Measurements from ENCODE around the gene ING5. TPM values are rescaled to one million over a fixed set of nuclear protein-coding genes. Genes with fewer than 3 reads are reported as not detected.

Gene ING5
- total RNA-seq, 1 donor from 2014 or later: 48.8 TPM

DNA sequence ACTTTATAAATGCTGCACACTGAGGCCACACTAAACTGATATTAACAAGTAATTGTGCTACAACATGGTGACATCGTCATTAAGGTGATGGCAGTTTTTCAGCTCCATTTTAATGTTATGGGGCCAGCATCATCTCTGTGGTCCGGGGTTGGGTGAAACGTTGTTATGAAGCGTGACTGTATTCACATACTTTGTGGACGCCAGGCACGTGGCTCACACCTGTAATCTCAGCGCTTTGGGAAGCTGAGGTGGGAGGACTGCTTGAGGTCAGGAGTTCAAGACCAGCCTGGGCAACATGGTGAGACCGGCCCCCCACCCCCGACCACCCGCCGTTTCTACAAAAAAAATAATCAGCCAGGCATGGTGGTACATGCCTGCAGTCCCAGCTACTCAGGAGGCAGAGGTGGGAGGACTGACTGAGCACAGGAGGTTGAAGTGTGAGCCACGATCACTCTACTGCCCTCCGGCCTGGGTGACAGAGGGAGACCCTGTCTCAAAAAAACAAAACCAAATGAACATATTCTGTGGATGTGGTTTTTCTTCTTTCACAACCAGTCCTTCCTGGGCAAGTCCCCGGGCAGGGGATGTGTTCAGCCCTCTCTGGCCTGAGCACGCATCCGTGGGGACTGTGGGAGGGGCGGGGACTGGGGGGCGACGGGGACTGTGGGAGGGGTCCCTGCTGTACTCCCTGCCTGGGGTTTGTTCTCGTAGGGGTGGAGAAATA, 61.9 kb downstream of the ING5 start:
- Mint-ChIP-seq H3K9me3 (no peaks in the 10 kb centered on the region), H3K27ac (peak overlapping the region; percentile 95), H3K4me3 (no peak overlapping the region), H3K4me1 (ENCODE audit: unreplicated experiment) (peaks cover 29% of the 10 kb centered on the region), H3K36me3 (peaks cover 17% of the 10 kb centered on the region), H3K27me3 (no peaks in the 10 kb centered on the region)
- DNase-seq (ENCODE audit: extremely low spot score, unreplicated experiment): no peak
- TF ChIP-seq CTCF (conservative IDR thresholded peaks at IDR 0.05): no peak

DNA sequence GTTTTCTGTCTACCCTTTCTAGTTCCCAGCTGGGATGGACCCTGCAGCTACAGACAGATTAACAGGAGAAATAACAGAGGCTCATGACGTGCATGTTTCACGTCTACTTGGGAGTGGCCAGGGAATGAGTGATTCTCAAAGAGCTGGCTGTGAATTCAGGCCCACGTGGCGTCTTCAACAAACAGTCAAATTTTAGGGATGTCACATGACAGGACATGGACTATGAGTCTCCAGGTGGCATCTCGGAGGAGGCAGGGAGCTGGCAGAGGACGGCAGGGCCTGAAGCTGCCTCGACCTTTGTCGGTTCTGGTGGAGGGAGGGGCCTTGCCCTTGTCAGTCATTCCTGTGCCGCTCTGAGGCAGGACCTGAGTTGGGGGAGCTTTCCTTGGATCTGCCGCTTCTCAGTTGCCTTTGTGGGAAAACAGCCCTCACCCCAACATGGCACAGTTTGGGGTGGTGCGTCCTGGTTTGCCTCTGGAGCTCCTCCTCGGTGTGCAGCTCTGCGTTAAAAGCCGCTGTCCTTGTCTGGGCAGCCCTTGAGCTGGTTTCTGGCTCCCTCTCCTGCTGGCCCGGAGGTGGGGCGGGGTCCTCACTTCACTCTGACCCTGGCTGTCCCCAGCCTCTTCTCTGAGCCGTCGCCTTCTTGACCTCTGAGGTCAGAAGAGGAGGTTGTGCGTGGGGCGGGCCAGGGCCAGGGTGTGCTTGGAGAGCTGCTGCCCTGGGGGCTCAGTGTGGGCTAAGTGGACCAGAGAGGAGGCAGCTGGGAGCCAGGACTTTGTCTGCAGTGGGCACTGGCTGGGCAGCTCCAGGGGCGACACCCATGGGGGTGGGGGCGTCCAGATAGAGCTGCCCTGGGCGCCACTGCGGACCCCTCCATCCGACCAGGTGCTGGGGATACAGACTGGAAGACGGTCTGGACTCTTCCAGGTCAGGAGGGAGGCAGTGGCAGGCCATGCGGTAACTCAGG, 62.7 kb downstream of the ING5 start:
- DNase-seq (ENCODE audit: extremely low spot score, unreplicated experiment): peak; percentile 66
- Mint-ChIP-seq H3K4me1 (ENCODE audit: unreplicated experiment) (peaks cover 21% of the 10 kb centered on the region), H3K27ac (peak overlapping the region; percentile 95), H3K9me3 (no peaks in the 10 kb centered on the region), H3K27me3 (no peaks in the 10 kb centered on the region), H3K4me3 (peak overlapping the region; percentile 65), H3K36me3 (peaks cover 13% of the 10 kb centered on the region)
- TF ChIP-seq CTCF (conservative IDR thresholded peaks at IDR 0.05): no peak

- peak; percentile 68 for DNase-seq (ENCODE audit: extremely low spot score, unreplicated experiment)
- no peak overlapping the region for H3K4me3 Mint-ChIP-seq
- no peaks in the 10 kb centered on the region for H3K9me3 Mint-ChIP-seq
- H3K27ac Mint-ChIP-seq: no peak overlapping the region
- peaks cover 24% of the 10 kb centered on the region for H3K4me1 Mint-ChIP-seq (ENCODE audit: unreplicated experiment)
- no peaks in the 10 kb centered on the region for H3K27me3 Mint-ChIP-seq
- no peak for TF ChIP-seq CTCF (conservative IDR thresholded peaks at IDR 0.05)
- peaks cover 2% of the 10 kb centered on the region for H3K36me3 Mint-ChIP-seq
Observed at GRCh38 chr2:241767464-241768250, 65.8 kb downstream of the ING5 start.

DNA sequence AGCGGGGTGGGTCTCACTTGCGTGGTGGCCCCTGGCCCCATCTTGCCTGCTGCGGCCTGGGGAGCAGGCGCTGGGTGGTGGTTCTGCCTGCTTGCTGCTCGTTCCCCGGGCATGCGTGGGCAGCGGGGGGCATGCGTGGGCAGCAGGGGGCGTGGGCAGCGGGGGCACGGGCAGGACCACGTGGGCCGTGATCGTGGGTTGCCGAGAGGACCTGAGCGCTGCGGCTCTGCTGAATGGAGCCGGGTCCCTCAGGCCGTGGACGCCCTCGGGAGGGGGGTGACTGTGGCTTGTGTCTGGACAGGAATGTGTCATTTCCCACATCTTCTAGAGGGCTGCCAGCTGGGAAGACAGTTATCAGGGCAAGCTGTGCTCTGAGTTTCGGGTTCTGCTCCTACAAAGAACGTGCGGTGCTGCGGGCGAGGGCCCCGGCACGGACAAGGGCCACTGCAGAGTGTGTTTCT, 66.4 kb downstream of the ING5 start:
- Mint-ChIP-seq H3K9me3 (no peaks in the 10 kb centered on the region), H3K27ac (no peak overlapping the region), H3K4me1 (ENCODE audit: unreplicated experiment) (peaks cover 26% of the 10 kb centered on the region), H3K27me3 (no peaks in the 10 kb centered on the region), H3K36me3 (no peaks in the 10 kb centered on the region), H3K4me3 (no peak overlapping the region)
- DNase-seq (ENCODE audit: extremely low spot score, unreplicated experiment): peak; percentile 64
- TF ChIP-seq CTCF (conservative IDR thresholded peaks at IDR 0.05): no peak

GRCh38 chr2:241768850-241769249, 67.0 kb downstream of the ING5 start:
- DNase-seq (ENCODE audit: extremely low spot score, unreplicated experiment): no peak
- H3K36me3 Mint-ChIP-seq: no peaks in the 10 kb centered on the region
- peaks cover 22% of the 10 kb centered on the region for H3K4me1 Mint-ChIP-seq (ENCODE audit: unreplicated experiment)
- H3K4me3 Mint-ChIP-seq: no peak overlapping the region
- no peaks in the 10 kb centered on the region for H3K27me3 Mint-ChIP-seq
- no peak for TF ChIP-seq CTCF (conservative IDR thresholded peaks at IDR 0.05)
- no peak overlapping the region for H3K27ac Mint-ChIP-seq
- H3K9me3 Mint-ChIP-seq: no peaks in the 10 kb centered on the region

Data from type B pancreatic cell (in vitro differentiated cells).